UCSD-AML1 (cell line): Measurements from ENCODE around the gene NMNAT2.

ENCODE experiments used
- DNase-seq: peaks from one replicate; lab custom pipeline; 2025; ENCODE audit not compliant: unreplicated experiment; lab: John Stamatoyannopoulos, UW

The NMNAT2 gene

DNA sequence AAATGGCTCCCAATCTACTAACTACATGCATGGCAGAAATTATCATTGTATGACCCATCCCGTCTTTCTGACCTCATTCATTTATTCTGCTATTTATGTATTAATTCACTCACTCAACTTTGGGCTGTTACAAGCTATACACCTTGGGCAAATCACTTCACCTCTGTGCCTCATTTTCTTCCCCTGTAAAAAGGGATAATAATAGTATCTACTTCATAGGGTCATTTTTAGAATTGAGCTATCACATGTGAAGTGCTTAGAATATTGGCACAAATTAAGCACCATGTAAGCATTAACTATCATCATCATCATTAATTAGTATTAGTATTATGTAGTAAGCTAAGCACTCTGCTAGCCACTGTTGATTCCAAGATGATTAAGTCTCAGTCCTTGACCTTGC, 52.1 kb downstream of the NMNAT2 start:
- DNase-seq: no peak

DNA sequence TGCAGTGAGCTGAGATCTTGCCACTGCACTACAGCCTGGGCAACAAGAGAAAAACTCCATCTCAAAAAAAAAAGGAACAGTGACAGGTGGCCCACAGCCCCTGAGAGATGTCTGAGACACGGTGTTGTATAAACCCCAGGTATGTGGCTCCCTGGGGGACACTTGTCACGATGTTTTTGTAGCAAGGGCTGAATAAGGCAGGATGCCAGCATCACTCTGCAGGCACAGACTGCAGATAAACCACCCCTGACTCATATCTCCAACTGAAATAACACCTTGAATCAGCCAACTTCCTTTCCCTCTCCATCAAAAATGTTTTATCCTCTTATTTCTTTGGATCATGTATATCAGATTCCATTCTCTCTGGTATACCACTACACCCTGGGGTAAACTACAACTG, 52.5 kb downstream of the NMNAT2 start:
- DNase-seq: no peak

DNA sequence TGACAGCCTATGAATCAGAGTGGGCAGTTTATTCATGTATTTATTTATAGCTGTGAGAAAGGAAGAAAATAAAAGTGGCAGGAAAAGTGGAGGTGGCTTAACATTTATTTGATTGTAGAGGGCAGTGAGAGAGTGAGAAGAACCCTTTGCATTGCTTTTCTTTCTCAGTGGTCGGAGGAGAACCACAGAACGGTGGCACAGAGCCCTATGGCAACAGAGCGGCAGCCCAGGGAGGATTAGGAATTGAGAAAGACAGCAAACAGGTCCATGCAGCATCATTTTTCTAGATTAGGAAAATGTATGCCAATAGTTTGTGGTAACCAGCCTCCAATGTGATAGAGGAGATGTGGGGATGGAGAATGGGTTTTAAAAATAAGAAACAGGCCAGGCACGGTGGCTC, 53.1 kb downstream of the NMNAT2 start:
- no peak for DNase-seq

DNA sequence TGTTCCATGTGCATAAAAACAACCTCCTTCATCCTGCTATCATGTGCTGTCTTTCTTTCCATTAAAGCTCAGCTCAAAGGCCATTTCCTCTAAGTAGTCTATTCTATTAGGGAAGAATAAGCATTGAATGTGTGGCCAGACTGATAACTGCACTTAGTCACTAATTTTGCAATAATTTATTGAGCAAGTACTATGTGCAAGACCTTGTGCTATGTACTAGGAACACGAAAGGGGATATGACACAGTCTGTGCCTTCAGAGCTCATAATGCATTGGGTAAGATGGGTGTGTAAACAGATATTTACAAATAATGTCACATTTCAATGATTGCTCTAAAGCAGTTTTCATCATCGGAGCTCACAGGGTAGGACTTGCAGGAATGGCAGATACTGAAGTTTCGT, 54.2 kb downstream of the NMNAT2 start:
- no peak for DNase-seq

DNA sequence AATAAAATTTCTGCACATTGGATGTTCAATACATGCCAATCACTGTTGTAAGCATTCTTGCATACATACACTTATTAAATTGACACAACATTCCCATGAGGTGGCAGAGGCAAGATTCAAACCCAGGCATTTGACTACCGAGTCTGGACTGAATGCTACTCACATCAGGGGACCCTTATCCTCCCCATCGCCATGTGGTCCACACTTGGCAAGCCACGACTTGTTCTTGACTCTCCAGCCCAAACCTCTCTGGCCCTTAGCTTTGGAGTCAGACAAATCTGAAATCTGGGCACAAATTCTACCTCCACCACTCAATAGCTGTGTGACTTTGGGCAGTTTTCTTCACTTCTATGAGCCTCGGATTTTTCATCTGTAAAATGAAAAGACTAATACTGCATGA, 57.1 kb downstream of the NMNAT2 start:
- DNase-seq: no peak

DNA sequence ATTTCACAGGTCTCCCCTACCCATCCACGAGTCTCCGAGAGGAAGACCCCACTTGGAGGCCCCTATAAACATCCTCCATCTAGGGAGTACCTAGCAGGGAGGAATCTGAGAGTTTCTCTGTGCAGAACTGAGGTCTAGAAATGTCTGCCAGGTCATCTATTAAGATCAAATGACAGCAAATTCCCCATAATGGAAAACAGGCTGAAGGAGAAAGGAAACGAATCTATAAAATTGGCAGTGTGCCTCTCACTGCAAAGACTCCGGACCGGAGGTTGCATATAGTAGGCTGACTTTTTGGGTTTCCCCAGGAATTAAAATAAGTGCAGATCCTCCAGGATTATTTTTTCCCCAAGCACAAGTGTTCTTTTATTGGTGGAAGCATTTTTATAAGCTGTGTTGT, 57.7 kb downstream of the NMNAT2 start:
- DNase-seq: no peak

DNA sequence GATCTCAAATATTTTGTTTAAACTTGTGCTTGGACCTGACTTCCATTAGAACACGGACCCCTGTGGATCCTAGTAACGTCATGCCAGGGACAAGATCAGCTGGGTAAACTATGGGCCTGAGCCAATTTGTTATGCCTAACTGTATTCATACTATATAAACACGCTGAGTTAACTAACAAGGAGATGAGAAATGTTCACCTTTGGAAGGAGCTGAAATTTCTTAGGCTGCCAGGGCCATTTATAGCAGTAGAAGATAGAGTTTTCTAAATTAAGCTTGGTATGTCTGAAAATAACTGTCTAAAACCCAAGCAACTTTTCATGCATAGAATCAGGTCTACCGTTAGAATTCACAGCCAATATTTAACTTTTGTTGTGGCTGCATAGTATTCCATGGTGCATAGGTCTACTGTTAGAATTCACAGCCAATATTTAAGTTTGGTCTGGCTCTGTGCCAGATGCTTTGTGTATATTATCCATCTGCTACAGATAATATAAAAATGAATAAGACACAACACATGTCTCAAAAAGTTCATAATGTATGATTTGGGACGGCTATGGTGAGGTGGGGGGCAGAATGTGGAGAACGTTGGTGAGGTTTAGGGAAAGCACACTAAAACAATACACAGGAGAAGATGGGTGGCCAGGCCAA, 61.5 kb downstream of the NMNAT2 start:
- no peak for DNase-seq

DNA sequence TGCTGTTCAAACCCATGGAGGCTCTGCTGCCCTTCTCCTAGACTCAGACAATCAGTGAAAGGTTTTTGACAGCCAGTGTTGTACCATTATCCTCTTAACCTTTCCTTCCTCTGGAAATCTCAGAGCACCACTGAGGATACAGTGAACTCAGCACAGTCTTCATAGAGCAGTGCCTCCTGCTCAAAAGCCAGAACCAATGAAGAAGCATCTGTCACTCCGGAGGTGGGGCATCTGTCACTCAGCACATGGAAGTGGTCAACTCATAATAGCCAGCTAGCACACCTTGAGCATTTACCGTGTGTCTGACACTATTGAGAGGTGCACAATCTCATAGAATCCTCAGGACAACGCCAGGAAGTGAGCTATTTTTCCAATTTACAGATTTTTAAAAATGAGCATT, 62.4 kb downstream of the NMNAT2 start:
- DNase-seq: no peak

DNA sequence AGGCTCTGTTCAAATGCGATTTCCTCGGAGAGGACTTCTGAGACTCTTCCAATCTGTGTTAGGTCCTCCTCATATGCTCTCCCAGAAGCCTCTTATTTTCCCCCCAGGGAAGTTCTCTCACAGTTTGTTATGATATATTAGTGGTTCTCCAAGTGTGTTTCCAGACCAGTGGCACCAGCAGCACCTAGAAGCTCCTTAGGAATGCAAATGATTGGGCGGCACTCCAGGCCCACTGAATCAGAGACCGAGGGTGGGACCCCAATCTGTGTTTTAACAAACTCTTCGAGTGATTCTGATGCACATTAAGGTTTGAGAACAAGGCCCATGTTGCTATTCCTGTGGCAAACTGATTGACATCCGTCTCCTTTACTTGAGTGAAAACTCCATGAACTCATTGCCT, 63.0 kb downstream of the NMNAT2 start:
- no peak for DNase-seq

DNA sequence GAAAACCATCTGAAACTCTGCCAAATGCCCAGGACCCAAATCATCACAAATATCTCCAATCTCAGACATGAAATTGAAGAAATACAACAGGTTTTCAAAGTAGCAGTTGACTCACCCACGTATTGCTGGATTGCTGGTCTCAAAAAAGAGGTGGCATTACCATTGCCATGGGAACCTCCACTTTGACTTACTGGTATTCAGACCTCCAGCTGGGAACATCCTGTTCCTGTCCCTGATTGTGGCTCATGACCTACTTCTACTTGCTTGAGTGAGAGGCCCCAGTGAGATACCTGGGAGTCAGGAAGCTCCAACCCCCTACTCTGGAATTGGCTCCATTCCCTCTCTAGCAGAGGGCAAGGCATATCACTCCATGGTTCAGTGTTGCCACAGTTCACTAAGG, 64.6 kb downstream of the NMNAT2 start:
- DNase-seq: no peak

DNA sequence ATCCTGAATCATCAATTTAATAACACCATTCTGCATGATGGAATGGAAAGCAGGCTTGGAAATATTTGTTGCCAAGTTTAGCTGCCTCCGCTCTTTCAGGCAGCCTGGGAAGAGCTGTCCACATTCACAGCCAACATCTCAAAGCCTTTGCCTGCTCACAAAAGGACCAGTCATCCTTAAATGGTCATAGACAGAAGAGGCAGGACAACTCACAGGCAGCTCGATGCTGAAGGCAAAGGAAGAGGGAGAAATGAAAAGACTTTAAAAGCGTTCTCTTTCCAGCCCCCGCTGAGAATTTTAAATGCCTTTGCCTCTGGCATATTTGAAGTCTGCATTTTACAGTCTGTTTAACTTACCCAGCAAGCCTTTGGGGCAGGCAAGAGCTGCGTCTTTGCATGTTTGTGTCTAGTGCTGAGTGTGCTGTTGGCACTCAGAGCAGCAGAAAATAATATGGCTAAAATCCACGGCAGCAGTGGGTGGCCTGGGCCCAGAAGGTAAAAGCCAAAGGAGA, 68.9 kb downstream of the NMNAT2 start:
- no peak for DNase-seq

DNA sequence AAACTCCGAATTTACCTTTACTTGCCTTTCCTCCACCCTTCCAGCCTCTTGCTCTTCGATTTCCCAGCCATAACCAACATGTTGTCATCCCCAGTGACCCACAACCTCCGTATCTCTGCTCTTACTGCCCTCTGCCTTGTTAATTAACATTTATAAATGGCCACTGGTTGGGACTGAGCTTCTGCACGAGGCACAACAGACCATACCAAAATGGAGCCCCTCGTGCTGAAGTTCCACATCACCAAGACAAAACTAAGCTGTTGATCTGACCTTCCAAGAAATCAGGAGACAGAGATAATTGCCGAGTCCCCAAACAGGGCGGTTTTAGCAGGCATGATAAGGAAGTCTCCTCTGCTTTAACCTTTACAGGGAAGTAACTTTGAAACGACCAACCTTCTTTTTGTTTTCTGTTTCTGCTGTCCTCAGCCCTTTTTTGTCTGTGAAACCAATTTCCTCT, 71.9 kb downstream of the NMNAT2 start:
- no peak for DNase-seq

DNA sequence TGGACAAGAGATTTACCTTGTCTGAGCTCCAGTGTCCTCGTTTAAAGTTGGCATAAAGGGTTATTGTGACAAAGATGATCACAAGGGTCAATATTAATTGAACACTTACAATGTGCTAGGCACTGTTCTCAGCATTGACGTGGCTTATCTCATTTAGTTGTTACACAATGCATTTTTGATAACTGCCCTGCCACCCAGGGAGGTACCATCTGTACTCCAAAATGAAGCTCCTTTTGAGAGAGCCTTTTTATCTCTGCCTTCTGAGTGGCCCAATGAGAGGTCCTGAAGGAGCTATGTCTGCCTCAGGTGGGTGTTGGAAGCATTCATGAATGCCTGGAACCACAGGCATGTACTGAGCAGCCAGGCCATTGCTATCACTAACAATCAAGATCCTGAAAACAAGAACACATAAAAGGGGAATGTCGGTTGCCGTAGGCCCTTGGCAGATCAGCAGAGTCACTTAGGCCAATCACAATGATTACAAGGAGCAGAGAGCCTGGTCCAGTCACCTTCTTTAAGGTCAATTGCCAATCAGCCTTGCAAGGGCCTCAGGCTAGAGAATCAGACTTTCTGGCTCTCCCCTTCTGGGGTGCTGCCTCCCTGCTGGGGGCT, 78.5 kb downstream of the NMNAT2 start:
- DNase-seq: no peak

DNA sequence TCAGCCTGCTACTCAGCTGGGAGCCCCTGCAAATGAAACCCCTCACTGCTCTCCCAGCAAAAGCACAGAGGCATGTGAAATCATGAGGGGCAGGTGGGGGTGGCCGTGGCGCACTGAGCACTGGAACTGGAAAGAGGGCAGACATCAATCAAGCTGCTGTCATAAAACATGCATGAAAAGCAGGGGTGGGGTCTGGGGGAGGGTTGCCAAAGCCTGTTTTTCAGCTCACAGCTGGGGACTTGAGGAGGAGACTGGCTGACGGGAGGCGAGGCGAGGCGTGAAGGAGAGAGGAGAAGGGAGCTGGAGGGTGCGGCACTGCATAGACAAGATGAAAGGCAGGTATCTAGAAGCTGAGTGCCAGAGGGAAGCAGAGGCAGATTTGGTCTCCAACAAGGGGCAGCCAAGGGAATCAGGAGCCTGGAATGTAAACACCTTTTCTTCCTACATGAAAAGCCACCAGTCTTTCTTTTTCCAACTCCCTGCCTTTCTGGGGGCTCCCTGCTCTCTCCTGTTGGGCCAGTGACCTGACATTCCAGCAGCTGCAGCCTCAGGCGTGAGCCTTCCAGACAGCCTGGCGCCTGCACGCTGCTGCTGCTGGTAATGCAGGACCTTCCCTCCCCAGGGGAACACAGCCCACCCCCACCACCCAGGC, 87.0 kb downstream of the NMNAT2 start:
- no peak for DNase-seq

DNA sequence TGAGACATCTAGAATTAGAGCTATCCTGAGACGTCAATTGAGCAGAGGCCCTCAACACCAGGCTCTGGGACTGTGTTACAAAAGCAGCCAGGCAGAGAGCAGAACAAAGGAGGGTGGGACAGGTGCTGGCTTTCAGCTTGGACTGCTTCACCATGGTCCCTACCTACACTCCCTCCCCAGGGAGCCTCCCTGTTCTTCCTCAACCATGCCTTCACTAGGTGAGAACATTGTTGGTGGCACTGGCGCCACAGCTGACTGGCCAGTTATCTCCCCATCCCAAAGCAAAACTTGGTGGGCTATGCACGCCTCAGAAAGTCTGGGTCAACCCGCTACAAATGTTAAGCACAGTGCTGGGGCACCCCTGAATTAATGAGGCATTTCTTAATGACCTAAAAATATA, 87.8 kb downstream of the NMNAT2 start:
- no peak for DNase-seq

DNA sequence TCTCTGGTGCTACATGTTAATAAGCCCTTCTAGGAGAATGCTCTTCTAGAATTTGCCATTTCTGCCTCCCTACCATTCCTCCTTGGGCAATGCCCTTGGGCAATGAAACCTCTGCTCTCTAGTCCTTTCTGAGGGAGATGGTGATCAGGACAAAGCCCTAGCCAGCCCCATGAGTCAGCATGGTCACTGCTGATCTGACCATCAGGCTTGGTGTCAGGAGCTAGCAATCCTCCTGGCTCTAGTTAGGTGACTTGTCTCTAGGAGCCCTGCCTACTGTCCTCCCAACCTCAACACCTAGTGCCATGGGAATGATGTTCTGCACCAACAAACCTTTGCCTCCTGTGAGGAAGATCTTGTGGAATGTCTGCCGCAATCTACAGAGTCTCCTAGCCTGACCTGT, 89.8 kb downstream of the NMNAT2 start:
- DNase-seq: no peak

DNA sequence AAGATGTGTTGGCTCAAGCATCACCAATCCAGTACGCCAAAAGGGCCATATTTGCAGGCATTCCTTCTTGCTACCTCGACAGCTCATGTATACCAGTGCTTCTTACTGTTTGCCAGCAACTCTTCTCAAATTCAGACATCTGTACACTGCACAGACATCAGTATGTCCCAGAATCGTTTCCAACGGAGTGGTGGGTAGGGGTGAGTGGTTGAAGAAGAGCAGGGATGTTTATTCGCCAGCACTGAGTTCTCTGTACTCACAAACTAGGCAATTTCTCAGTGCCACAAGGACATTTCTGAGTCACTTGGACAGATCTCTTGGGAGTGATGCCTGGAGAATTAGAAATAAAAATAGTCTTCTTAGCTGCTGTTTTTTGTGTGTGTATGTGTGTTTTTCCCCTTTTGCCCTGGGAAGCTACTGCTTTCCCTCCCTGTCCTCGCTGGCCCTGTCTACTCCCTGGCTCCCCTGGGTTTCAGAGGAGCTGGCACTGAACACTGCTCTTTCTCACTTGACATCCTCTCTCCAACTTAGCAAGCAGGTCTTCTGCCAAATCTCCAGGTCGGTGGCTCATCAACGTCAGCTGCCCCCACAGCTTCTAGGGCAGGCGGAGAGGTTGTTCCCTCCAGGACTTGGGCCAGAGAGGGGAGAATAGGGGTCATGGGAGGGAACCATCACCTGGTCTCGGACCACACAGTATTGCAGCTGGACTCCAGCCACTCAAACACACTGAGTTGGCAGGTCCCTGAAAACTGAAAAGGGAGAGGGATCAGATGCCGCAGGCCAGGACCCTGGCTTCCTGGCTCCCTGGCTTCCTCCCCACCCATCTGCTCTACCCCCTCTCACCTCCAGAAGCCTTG, 90.5 kb downstream of the NMNAT2 start:
- no peak for DNase-seq

DNA sequence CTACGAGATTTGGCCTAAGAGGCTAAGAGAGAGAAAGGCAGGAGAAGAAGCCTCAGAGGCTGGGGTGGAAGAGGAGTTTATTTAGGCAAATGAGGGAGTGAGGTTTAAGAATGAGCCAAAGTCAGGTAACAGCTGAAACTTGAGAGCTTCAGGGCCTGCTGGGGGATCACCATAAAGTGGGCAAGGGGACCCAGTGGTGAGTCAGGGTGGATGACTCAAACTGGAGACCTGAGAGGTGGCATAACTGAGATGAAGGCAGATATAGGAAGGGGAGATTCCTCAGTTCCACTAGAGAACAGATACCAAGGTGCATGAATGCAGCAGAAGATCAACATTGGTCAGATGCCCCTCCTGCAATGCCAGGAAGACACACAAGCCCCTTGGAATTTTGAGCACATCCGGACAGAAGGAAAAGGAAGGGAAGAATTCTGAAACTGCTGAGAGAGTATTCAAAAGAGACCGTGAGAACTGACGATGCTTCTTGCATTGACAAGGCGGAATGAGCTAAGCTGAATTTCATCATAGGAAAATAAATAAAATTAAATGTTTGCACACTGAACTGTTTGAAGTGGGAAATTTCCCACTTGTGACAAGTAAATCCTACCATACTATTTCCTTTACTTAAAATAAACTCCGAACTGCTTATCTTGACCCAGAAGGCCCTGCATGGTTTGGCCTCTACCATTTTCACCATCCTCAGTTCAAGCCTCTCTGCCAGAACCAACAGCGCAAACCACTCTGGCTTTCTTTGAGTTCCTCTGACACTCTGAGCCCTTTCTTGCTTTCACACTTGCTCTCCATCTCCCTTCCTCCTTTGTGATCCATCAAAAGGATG, 94.1 kb downstream of the NMNAT2 start:
- DNase-seq: no peak

DNA sequence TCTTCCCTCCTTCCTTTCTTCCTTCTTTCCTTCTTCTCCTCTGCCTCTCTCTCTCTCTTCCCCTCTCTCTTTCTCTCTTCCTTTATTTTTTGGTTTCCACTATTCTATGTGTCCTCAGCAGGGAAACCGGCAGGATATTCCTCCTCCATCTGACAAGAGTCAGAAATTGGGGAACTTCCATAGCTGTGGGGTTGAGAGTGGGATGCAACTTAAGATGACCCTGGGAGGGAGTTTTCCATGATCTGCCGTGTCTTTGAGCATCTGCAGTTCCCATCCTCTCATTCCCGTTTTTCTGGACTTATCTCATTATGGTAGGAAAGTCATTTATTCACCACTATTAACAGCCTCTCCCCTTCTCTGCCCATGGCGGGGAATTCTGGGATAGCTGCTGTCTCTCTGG, 98.6 kb downstream of the NMNAT2 start:
- DNase-seq: no peak

DNA sequence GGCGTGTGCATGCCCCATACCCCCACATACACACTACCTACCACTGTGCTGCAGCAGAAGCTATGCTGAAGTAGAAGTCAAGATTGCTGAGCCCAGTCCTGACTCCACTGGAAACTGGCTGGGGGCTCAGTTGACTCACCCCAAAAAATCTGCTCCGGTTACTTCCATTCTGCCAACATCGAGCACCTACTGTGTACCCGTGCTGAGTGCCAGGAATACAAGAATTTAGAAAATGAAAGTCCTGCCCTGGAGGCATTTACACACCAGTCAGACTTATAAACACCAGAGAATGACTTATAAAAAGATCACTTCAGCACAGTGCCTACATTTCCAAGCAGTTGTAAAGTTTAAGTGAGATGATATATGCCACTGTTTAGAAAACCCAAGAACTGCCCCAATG, 99.1 kb downstream of the NMNAT2 start:
- no peak for DNase-seq

DNA sequence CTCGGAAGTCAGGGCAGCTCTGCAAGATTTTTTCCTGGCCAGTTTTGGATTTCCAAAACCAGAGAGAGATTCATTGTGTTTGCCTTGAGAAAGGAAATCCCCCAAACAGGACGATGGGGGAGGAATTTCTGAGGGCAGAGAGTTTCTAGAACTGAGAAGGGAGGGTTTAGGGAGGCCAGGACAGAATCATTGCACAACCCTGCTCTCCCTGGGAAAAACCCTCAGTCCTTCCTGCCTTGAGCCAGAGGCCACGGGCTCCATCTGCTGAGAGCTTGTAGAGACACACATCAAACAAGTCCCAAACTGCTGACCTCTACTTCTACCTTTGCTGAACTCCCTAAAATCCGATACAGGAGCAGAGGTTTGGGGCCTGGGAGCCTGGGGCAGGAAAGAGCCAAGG, 99.7 kb downstream of the NMNAT2 start:
- no peak for DNase-seq
